ENCODE measurements around the gene C11orf16. TPM values are rescaled to one million over a fixed set of nuclear protein-coding genes. Genes with fewer than 3 reads are reported as not detected.
A peak's percentile ranks its signal among the peaks of the same experiment; 100 is the strongest.

Gene C11orf16
- total and polyA plus RNA-seq, 3 donors from 2014 or later, result 1.4 to 5.9 (median 1.7) TPM

- Histone ChIP-seq H3K4me1 (no peaks in the 10 kb centered on the region), H3K27ac (no peak overlapping the region), H3K4me3 (no peak overlapping the region), H3K27me3 (no peaks in the 10 kb centered on the region), H3K36me3 (ENCODE audit: low read depth, missing control alignments) (no peaks in the 10 kb centered on the region), H3K9me3 (no peaks in the 10 kb centered on the region)
- 85 to 87% methylated on average over 2 of the region's 2 CpGs for WGBS, 2 donors
- no peak for DNase-seq
- intact Hi-C loops (cut with DNase I; ENCODE audit: low total_unique reads), result no loop called here
- TF ChIP-seq POLR2A (IDR thresholded peaks at IDR 0.05) (no peak), CTCF (IDR thresholded peaks at IDR 0.05) (no peak)
Observed at GRCh38 chr11:8971196-8971923, 38.6 kb upstream of the C11orf16 start.

GRCh38 chr11:8967184-8967583 lies 34.4 kb upstream of the C11orf16 start:
- H3K4me3 ChIP-seq, result no peak overlapping the region
- DNase-seq, result no peak
- intact Hi-C loops (cut with DNase I; ENCODE audit: low total_unique reads), result loop anchor here (10.0 kb wide), 1 partner anchor 282 kb away; the partner anchor contains the start of genes RPL27A and TRIM66
- WGBS, 2 donors, result 75 to 82% methylated on average over 8 of the region's 8 CpGs
- H3K27me3 ChIP-seq, result no peaks in the 10 kb centered on the region
- H3K9me3 ChIP-seq, result no peaks in the 10 kb centered on the region
- TF ChIP-seq POLR2A (IDR thresholded peaks at IDR 0.05) (no peak), CTCF (IDR thresholded peaks at IDR 0.05) (no peak)
- no peaks in the 10 kb centered on the region for H3K36me3 ChIP-seq (ENCODE audit: low read depth, missing control alignments)
- H3K4me1 ChIP-seq, result peaks cover 13% of the 10 kb centered on the region
- no peak overlapping the region for H3K27ac ChIP-seq

- intact Hi-C loops (cut with DNase I; ENCODE audit: low total_unique reads), result loop anchor here (10.0 kb wide), 1 partner anchor 280 kb away; the partner anchor contains the start of genes RPL27A and TRIM66
- H3K9me3 ChIP-seq, result no peaks in the 10 kb centered on the region
- peaks cover 15% of the 10 kb centered on the region for H3K4me1 ChIP-seq
- 1% methylated on average over 27 to 52 of the region's 67 CpGs for WGBS, 2 donors
- no peaks in the 10 kb centered on the region for H3K27me3 ChIP-seq
- peak within 1 kb of the TSS; percentile 81 to 94 for H3K27ac ChIP-seq
- TF ChIP-seq POLR2A (IDR thresholded peaks at IDR 0.05) (peak; percentile 14), CTCF (IDR thresholded peaks at IDR 0.05) (no peak)
- peak within 1 kb of the TSS; percentile 82 to 86 for H3K4me3 ChIP-seq
- peak; percentile 94 for DNase-seq
- H3K36me3 ChIP-seq (ENCODE audit: low read depth, missing control alignments), result no peaks in the 10 kb centered on the region
Observed at GRCh38 chr11:8964324-8965320, 31.9 kb upstream of the C11orf16 start, which contains the start of gene TMEM9B. Gene TMEM9B, minus strand, starts transcription at chr11:8964442. Its CDS starts 129 bp downstream, at chr11:8964313.

- 2% methylated on average over 15 to 38 of the region's 39 CpGs for WGBS, 2 donors
- intact Hi-C loops (cut with DNase I; ENCODE audit: low total_unique reads), result loop anchor here (10.0 kb wide), 1 partner anchor 279 kb away; the partner anchor contains the start of genes RPL27A and TRIM66
- Histone ChIP-seq H3K9me3 (no peaks in the 10 kb centered on the region), H3K36me3 (ENCODE audit: low read depth, missing control alignments) (no peaks in the 10 kb centered on the region), H3K4me1 (peaks cover 22% of the 10 kb centered on the region), H3K27ac (peak overlapping the region; percentile 81 to 94), H3K27me3 (no peaks in the 10 kb centered on the region), H3K4me3 (peak overlapping the region; percentile 82 to 86)
- peak; percentile 88 for DNase-seq
- TF ChIP-seq CTCF (IDR thresholded peaks at IDR 0.05) (no peak), POLR2A (IDR thresholded peaks at IDR 0.05) (no peak)
Observed at GRCh38 chr11:8963569-8964323, 31.0 kb upstream of the C11orf16 start.
